Progenitor cell of endocrine pancreas (in vitro differentiated cells): ENCODE results near the gene IST1. TPM values are rescaled to one million over a fixed set of nuclear protein-coding genes. Genes with fewer than 3 reads are reported as not detected.

Source experiments
- DNase-seq: peaks from one replicate; pipeline ENCODE4 v3.0.0; 2021; ENCODE audit warnings: low spot score; ENCODE audit not compliant: unreplicated experiment
- H3K27ac Mint-ChIP-seq: 2 replicates; pipeline ENCODE4 v1.8.0; 2021; ENCODE audit warnings: mild to moderate bottlenecking, moderate library complexity, mixed read lengths
- H3K27me3 Mint-ChIP-seq: 2 replicates; pipeline ENCODE4 v1.8.0; 2021; ENCODE audit warnings: mixed read lengths
- H3K36me3 Mint-ChIP-seq: 2 replicates; pipeline ENCODE4 v1.8.0; 2022; ENCODE audit warnings: mixed read lengths; ENCODE audit not compliant: insufficient read depth
- H3K4me1 Mint-ChIP-seq: 2 replicates; pipeline ENCODE4 v1.8.0; 2021; ENCODE audit warnings: low read depth, mixed read lengths
- H3K4me3 Mint-ChIP-seq: 2 replicates; pipeline ENCODE4 v1.8.0; 2021; ENCODE audit warnings: low read depth, mild to moderate bottlenecking, moderate library complexity, mixed read lengths
- H3K9me3 Mint-ChIP-seq: 2 replicates; pipeline ENCODE4 v1.8.0; 2021; ENCODE audit warnings: low read depth, mixed read lengths
- CTCF ChIP-seq: fragments of 200-600 bp; sonication (generic); IDR thresholded peaks from one replicate; pipeline ENCODE4 v1.5.0; 2021; ENCODE audit warnings: antibody characterized with exemption, mild to moderate bottlenecking; ENCODE audit not compliant: unreplicated experiment
- total RNA-seq: library from RNA; stranded (reverse); gene quantifications from 2 replicates; pipeline ENCODE4 v1.2.1, GENCODE V29; 2021

Gene IST1
- total RNA-seq, 1 donor from 2014 or later = 280 TPM

- peak; percentile 87 for TF ChIP-seq CTCF
- peak; percentile 49 for DNase-seq
- H3K27ac Mint-ChIP-seq = peak overlapping the region; percentile 92
- H3K9me3 Mint-ChIP-seq = no peaks in the 10 kb centered on the region
- peak overlapping the region; percentile 87 for H3K4me3 Mint-ChIP-seq
- H3K4me1 Mint-ChIP-seq = peaks cover 13% of the 10 kb centered on the region
- H3K36me3 Mint-ChIP-seq = peaks cover 18% of the 10 kb centered on the region
- no peaks in the 10 kb centered on the region for H3K27me3 Mint-ChIP-seq
These were observed 12.7 kb upstream of the IST1 start for GRCh38 chr16:71882505-71883167.

- Mint-ChIP-seq H3K9me3 (no peaks in the 10 kb centered on the region), H3K36me3 (peaks cover 17% of the 10 kb centered on the region), H3K27ac (peak overlapping the region; percentile 92), H3K27me3 (no peaks in the 10 kb centered on the region), H3K4me1 (peaks cover 13% of the 10 kb centered on the region), H3K4me3 (peak overlapping the region; percentile 87)
- TF ChIP-seq CTCF = no peak
- DNase-seq = peak; percentile 52
These were observed 12.0 kb upstream of the IST1 start for GRCh38 chr16:71883168-71883848.

- Mint-ChIP-seq H3K4me1 (peaks cover 13% of the 10 kb centered on the region), H3K36me3 (peaks cover 14% of the 10 kb centered on the region), H3K27ac (peak within 1 kb of the TSS; percentile 97), H3K27me3 (no peaks in the 10 kb centered on the region), H3K4me3 (peak within 1 kb of the TSS; percentile 95), H3K9me3 (no peaks in the 10 kb centered on the region)
- DNase-seq = peak; percentile 91
- TF ChIP-seq CTCF = peak; percentile 70
These were observed 11.3 kb upstream of the IST1 start, which contains the start of gene ZNF821 for GRCh38 chr16:71883849-71884638. TSS of gene ZNF821 (minus strand) at chr16:71884182. CDS start at chr16:71879946, 4,236 bp downstream.

- DNase-seq = no peak
- peak overlapping the region; percentile 95 for H3K4me3 Mint-ChIP-seq
- H3K27ac Mint-ChIP-seq = peak overlapping the region; percentile 75
- no peaks in the 10 kb centered on the region for H3K27me3 Mint-ChIP-seq
- H3K9me3 Mint-ChIP-seq = no peaks in the 10 kb centered on the region
- H3K36me3 Mint-ChIP-seq = peaks cover 2% of the 10 kb centered on the region
- TF ChIP-seq CTCF = no peak
- H3K4me1 Mint-ChIP-seq = peaks cover 13% of the 10 kb centered on the region
These were observed 10.1 kb upstream of the IST1 start for GRCh38 chr16:71885261-71885650.

- Mint-ChIP-seq H3K27ac (no peak overlapping the region), H3K9me3 (no peaks in the 10 kb centered on the region), H3K27me3 (no peaks in the 10 kb centered on the region), H3K36me3 (no peaks in the 10 kb centered on the region), H3K4me3 (no peak overlapping the region), H3K4me1 (peaks cover 8% of the 10 kb centered on the region)
- no peak for DNase-seq
- no peak for TF ChIP-seq CTCF
These were observed 6.2 kb upstream of the IST1 start for GRCh38 chr16:71889147-71889546.
